ENCODE measurements around the gene GP9.

DNA sequence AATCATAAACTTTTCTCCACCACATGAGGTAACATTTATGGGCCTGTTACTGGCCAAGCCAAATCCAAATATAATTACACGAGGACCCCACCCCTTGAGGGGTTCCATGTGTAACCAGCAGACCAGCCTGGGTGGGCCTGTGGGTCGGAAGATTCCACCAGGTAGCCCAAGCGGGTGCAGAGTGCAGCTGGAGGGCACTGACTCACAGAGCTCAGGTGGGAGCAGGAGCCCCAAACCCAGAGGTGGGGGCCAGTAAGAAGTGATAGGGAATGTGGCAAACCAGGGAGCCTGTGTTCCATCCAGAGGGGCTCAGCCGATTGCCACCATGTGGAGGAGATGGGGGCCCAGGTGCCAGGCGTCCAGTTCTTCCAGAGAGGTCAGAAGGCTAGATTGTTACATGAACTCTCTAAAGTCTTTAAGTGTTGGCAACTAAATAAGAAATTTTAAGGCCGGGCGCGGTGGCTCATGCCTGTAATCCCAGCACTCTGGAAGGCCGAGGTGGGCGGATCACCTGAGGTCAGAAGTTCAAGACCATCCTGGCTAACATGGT lies 2.6 kb downstream of the GP9 start:
- no peak for TF ChIP-seq EZH2 (IDR thresholded peaks at IDR 0.05; ENCODE audit: borderline replicate concordance, low read length)
- TF ChIP-seq, protein P1, sequence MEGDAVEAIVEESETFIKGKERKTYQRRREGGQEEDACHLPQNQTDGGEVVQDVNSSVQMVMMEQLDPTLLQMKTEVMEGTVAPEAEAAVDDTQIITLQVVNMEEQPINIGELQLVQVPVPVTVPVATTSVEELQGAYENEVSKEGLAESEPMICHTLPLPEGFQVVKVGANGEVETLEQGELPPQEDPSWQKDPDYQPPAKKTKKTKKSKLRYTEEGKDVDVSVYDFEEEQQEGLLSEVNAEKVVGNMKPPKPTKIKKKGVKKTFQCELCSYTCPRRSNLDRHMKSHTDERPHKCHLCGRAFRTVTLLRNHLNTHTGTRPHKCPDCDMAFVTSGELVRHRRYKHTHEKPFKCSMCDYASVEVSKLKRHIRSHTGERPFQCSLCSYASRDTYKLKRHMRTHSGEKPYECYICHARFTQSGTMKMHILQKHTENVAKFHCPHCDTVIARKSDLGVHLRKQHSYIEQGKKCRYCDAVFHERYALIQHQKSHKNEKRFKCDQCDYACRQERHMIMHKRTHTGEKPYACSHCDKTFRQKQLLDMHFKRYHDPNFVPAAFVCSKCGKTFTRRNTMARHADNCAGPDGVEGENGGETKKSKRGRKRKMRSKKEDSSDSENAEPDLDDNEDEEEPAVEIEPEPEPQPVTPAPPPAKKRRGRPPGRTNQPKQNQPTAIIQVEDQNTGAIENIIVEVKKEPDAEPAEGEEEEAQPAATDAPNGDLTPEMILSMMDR (IDR thresholded peaks at IDR 0.05; ENCODE audit: low read length): no peak

Data from OCI-LY1 (cell line).